ENCODE results near the gene SSBP2.

GRCh38 chr5:81549123-81549522 is 201.8 kb downstream of the SSBP2 start:
- TF ChIP-seq CTCF (IDR thresholded peaks at IDR 0.05; ENCODE audit: control extremely low read depth in 1 of 3, insufficient read depth in 1 of 3, low read depth in 1 of 3, low read length in 3 of 3) (no peak), POLR2AphosphoS5 (IDR thresholded peaks at IDR 0.05; ENCODE audit: low read depth, low read length) (no peak), SRF (IDR thresholded peaks at IDR 0.05; ENCODE audit: low read depth, low read length) (no peak), TBP (IDR thresholded peaks at IDR 0.05; ENCODE audit: low read depth, low read length) (no peak), CREB1 (IDR thresholded peaks at IDR 0.05) (no peak), POLR2A (IDR thresholded peaks at IDR 0.05; ENCODE audit: control extremely low read depth in 1 of 2, low read depth in 2 of 2, low read length in 2 of 2) (no peak), USF2 (IDR thresholded peaks at IDR 0.05; ENCODE audit: low read length) (no peak), SP4 (IDR thresholded peaks at IDR 0.05; ENCODE audit: low read length) (no peak)
